Kidney epithelial cell (primary cell): Measurements from ENCODE around the gene TRIM46. TPM values are rescaled to one million over a fixed set of nuclear protein-coding genes. Genes with fewer than 3 reads are reported as not detected.
"Not testable (repeated sequence)": the region's sequence is repeated elsewhere in the genome, so short reads cannot be mapped to it uniquely, and the experiment has no call there.

Source experiments
- DNase-seq: peaks from one replicate; pipeline ENCODE4 v3.0.0-alpha.2; 2010; ENCODE audit warnings: low read depth
- H3K27me3 ChIP-seq: 2 replicates; pipeline ENCODE4 v1.6.0; 2011; ENCODE audit warnings: low read length; ENCODE audit not compliant: control insufficient read depth, insufficient read depth
- H3K36me3 ChIP-seq: 2 replicates; pipeline ENCODE4 v1.5.1; 2011; ENCODE audit warnings: low read length; ENCODE audit not compliant: control insufficient read depth, insufficient read depth
- H3K4me3 ChIP-seq: 2 replicates; pipeline ENCODE4 v1.5.1; 2011; ENCODE audit warnings: low read depth, mild to moderate bottlenecking, control low read depth, low read length
- total RNA-seq: library from RNA; depleted of rRNA; stranded (reverse); fragments of >200 nt; gene quantifications from 2 replicates; pipeline ENCODE4 v1.2.3, GENCODE V29; 2015
- TF ChIP-seq, protein P1 (sequence below): IDR thresholded peaks from 2 replicates; pipeline ENCODE4 v1.5.1; 2011; ENCODE audit warnings: mild to moderate bottlenecking, moderate library complexity, low read length, control low read depth, inconsistent platforms; ENCODE audit not compliant: insufficient read depth, poor library complexity, severe bottlenecking

The TRIM46 gene
- total RNA-seq, 1 donor from 2014 or later, result 7.1 TPM

GRCh38 chr1:155210314-155211104 lies 36.9 kb downstream of the TRIM46 start:
- Histone ChIP-seq H3K27me3 (no peaks in the 10 kb centered on the region), H3K36me3 (no peaks in the 10 kb centered on the region), H3K4me3 (no peak overlapping the region)
- TF ChIP-seq, protein P1, sequence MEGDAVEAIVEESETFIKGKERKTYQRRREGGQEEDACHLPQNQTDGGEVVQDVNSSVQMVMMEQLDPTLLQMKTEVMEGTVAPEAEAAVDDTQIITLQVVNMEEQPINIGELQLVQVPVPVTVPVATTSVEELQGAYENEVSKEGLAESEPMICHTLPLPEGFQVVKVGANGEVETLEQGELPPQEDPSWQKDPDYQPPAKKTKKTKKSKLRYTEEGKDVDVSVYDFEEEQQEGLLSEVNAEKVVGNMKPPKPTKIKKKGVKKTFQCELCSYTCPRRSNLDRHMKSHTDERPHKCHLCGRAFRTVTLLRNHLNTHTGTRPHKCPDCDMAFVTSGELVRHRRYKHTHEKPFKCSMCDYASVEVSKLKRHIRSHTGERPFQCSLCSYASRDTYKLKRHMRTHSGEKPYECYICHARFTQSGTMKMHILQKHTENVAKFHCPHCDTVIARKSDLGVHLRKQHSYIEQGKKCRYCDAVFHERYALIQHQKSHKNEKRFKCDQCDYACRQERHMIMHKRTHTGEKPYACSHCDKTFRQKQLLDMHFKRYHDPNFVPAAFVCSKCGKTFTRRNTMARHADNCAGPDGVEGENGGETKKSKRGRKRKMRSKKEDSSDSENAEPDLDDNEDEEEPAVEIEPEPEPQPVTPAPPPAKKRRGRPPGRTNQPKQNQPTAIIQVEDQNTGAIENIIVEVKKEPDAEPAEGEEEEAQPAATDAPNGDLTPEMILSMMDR, result no peak
- no peak for DNase-seq

DNA sequence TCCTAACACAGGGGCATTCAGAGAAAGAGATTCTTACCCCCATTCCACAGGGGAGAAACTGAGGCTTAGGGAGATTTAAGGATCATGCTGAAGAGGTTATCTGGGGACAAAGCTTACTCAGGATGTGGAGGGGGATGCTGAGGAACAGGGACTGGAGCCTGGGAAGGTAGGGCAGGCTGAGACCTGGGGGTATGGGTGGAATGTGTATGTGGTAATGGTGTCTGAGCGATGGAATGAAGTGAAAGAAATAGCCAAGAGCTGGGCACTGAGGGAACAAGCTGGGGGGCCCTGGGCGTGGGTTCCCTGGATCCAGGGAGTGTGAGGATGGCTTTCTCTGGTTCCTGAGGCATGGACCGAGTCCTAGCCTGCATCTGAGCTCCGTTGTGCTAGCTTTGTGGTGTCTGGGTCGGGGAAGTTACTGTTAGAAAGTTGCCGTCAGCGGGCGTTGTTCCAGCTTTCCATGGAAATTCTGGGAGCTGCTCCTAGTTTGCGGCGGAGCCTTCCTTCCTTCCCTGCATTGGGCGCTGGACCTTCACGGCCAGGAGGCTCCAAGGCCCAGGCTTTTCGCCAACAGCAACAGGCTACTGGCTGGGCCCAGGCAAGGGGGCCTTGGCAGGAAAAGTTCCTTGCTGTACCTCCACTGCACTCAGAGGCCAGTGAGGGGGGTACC lies 37.9 kb downstream of the TRIM46 start:
- DNase-seq, result not testable (repeated sequence)

GRCh38 chr1:155212051-155212440 lies 38.4 kb downstream of the TRIM46 start:
- not testable (repeated sequence) for DNase-seq, H3K4me3 ChIP-seq, H3K27me3 ChIP-seq, H3K36me3 ChIP-seq

More for the DNA sequence above, 37.9 kb downstream of the TRIM46 start:
- H3K27me3 ChIP-seq, H3K36me3 ChIP-seq, H3K4me3 ChIP-seq: not testable (repeated sequence)

DNA sequence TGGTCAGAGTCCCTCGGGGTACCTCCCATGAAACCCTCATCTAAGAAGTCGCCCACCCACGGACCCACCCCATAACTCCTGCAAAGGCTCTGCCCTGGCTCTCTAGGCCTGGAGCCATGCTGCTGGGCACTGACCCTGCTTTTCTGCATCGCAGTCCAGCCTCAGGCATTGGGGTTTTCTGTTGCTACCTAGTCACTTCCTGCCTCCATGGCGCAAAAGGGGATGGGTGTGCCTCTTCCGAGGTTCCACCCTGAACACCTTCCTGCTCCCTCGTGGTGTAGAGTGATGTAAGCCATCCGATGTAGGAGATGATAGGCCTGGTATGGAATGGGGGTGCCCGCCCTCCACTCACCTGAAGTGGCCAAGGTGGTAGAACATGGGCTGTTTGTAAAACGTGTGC lies 41.1 kb downstream of the TRIM46 start:
- H3K4me3 ChIP-seq, DNase-seq, H3K27me3 ChIP-seq, H3K36me3 ChIP-seq: not testable (repeated sequence)

DNA sequence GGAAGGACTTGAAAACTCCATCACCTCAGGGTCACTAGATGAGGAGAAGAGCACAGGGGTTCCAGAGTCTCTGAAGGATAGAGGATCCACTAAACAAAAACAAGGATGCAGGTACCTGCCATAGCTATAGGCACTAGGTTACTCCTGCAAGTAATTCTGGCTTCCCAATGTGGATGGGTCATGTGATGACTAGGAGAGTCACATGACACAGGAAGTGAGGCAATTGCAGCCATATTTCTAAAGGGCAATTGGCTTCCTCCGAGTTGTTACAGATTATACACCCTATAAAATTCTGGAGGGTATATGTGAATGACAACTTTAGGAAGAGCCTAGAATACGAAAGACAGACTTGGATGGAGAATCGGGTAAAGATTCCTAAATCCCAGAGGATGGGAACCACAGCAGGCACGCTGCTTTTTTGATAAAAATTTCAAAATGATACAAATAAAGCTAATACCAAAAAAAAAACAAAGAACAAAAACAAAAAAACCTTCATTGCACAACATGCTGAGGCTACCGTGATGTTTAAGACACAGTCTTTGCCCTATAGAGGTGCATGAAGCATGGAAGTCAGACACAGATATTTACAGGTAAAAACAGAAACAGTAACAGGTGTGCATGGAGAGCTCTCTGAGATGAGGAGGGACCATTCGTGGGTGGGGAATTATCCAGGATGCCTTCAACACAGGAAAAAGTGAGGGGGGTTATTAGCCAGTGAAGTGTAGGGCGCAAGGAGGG lies 45.4 kb downstream of the TRIM46 start:
- Histone ChIP-seq H3K4me3 (no peak overlapping the region), H3K27me3 (no peaks in the 10 kb centered on the region), H3K36me3 (no peaks in the 10 kb centered on the region)
- DNase-seq, result no peak
- TF ChIP-seq, protein P1, result no peak

DNA sequence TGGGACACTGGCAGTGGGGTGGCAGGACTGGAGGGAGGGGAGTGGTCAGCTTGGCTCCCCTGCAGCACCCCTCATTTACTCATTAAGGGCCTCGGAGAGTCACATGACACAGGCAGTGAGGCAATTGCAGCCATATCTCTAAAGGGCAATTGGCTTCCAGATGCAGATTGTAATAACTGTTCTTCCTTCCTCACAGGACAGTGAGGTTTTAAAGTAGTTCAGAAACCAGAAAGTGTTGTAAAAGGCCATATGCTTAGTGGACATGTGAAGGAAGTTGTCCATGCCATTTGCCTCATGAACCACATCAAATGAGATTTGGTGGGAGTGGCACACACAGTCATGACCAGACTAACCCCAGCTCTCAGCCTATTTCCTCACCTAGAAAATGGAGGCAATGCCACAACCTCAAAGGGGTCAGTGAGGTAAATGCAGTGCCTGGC lies 46.0 kb downstream of the TRIM46 start:
- no peak for DNase-seq
- Histone ChIP-seq H3K27me3 (no peaks in the 10 kb centered on the region), H3K4me3 (no peak overlapping the region), H3K36me3 (no peaks in the 10 kb centered on the region)
- TF ChIP-seq, protein P1, result no peak

GRCh38 chr1:155220211-155220965 lies 46.7 kb downstream of the TRIM46 start:
- not testable (repeated sequence) for H3K4me3 ChIP-seq, DNase-seq, H3K27me3 ChIP-seq, H3K36me3 ChIP-seq
